ENCODE data around the gene AP1G1.

DNA sequence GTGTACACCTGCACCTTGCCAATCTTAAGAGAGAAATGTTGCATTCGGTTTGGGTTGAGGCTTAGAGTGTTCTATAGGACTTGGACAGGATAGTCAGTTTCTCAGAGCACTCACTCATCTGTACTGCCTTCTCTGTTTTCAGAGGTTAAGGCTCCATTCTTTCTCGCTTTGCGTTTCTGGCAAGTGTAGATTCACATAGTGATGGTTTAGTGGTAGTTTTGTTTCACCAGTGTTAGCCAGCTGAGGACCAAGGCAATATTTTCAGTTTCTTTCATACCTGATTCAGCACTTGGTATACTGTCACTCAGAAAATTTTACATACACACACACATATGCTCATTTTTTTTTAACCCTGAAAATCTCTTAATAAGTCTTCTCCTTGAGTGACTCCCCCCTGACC is 38.5 kb upstream of the AP1G1 start:
- TF ChIP-seq, protein P1, sequence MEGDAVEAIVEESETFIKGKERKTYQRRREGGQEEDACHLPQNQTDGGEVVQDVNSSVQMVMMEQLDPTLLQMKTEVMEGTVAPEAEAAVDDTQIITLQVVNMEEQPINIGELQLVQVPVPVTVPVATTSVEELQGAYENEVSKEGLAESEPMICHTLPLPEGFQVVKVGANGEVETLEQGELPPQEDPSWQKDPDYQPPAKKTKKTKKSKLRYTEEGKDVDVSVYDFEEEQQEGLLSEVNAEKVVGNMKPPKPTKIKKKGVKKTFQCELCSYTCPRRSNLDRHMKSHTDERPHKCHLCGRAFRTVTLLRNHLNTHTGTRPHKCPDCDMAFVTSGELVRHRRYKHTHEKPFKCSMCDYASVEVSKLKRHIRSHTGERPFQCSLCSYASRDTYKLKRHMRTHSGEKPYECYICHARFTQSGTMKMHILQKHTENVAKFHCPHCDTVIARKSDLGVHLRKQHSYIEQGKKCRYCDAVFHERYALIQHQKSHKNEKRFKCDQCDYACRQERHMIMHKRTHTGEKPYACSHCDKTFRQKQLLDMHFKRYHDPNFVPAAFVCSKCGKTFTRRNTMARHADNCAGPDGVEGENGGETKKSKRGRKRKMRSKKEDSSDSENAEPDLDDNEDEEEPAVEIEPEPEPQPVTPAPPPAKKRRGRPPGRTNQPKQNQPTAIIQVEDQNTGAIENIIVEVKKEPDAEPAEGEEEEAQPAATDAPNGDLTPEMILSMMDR (IDR thresholded peaks at IDR 0.05): no peak
- TF ChIP-seq POLR2A (IDR thresholded peaks at IDR 0.05): no peak
